Left forelimb (tissue), 1 donor: ENCODE data around the gene MLXIP.
"Not testable (repeated sequence)": the region's sequence is repeated elsewhere in the genome, so short reads cannot be mapped to it uniquely, and the experiment has no call there.

Source experiments
- DNase-seq: peaks from one replicate; pipeline ENCODE4 v3.0.0-alpha.2; 2018; ENCODE audit warnings: low spot score

The MLXIP gene

DNA sequence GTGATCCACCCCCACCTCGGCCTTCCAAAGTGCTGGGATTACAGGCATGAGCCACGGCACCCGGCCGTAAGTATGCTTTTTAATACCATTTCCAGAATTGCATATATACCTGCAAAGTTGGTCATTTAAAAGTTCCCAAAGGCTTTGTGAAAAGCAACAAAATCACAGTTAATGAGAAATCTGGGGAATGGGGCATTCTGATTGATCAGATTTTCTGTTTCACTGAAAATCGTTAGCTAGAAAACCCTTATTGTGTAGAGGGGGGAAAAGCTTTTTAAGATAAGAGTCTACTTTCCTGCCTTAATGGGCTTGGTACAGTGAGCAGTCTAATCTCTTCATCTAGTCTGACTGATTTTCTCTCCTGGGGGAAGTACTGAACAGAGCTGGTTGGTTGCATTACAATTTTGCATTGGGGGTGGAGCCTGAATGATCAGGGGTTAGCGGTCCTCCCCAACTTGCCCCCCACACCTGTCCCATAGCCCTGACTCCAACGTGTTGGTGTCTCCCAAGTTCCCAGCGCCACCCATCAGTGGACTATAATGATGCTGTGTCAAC lies 71.6 kb downstream of the MLXIP start:
- no peak for DNase-seq

DNA sequence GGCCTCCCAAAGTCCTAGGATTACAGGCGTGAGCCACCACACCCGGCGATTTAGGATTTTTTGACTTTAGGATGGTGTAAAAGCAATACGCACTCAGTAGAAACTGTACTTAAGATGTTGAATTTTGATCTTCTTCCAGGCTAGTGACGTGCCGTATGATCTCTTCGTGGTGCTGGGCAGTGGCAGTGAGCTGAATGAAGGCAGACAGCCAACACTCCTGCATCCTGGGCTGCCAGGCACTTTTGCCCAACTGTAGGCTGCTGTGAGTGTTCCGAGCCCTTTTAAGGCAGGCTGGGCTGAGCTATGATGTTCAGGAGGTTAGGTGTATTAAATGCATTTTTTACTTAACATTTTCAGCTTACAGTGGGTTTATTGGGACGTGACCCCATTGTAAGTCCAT lies 74.2 kb downstream of the MLXIP start:
- DNase-seq, result no peak

DNA sequence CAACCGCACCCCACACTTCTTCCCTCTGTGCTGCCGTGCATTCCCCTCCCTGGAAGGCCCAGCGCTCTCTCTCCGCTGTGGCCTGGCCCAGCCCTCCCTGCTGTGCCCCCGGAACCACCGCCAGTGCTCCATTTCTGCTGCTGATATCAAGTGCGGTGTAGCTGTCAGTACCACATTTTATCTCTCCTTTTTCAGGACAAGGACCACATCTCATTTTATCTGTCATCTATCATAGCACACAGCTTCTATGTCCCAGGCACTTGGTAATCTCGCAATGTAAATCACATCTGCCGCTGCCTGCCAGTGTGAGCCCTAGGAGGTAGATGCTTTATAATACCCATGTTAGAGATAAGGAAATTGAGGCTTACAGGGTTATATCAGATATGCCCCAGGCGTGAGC lies 77.1 kb downstream of the MLXIP start:
- no peak for DNase-seq

GRCh38 chr12:122158700-122159285 lies 80.2 kb downstream of the MLXIP start:
- no peak for DNase-seq

- DNase-seq, result no peak
These were observed 81.3 kb downstream of the MLXIP start for GRCh38 chr12:122159882-122160281.

GRCh38 chr12:122160761-122161160 lies 82.2 kb downstream of the MLXIP start:
- DNase-seq, result no peak

DNA sequence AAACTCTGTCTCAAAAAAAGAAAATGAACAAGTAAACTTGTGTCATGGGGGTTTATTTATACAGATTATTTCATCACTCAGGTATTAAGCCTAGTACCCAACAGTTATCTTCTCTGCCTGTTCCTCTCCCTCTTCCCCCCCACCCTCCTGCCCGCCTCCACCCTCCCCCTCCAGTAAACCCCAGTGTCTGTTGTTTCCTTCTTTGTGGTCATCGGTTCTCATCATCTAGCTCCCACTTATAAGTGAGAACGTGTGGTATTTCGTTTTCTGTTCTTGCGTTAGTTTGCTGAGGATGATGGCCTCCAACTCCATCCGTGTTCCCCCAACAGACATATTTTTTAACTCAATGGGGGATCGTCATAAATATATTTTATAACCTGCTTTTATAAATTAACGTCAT lies 83.1 kb downstream of the MLXIP start:
- DNase-seq, result no peak

- DNase-seq, result no peak
These were observed 84.4 kb downstream of the MLXIP start for GRCh38 chr12:122162976-122163375.

- no peak for DNase-seq
These were observed 88.1 kb downstream of the MLXIP start for GRCh38 chr12:122166422-122167349.

DNA sequence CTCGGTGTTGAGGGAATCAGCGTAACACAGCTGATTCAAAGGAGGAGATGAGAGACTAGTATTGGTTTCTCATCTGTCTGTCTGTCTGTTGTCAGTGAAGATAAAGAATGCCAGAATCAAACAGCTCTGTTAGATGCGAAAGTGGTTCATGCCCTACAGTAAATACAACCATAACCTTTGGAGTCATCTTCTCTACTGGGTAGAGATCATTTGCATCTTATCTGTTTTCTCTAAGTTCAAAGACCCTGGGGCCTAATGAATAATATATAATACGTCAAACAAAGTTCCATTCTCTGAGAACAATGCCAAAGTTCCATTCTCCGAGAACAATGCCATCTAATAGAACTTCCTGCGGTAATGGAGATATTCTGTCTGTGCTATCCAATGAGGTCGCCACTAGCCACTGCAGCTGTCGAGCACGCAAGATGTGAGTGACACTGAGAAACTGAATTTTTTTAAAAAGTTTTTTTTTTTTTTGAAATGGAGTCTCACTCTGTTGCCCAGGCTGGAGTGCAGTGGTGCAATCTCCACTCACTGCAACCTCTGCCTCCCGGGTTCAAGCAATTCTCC lies 88.9 kb downstream of the MLXIP start:
- DNase-seq, result no peak

GRCh38 chr12:122168492-122168891 lies 89.9 kb downstream of the MLXIP start:
- no peak for DNase-seq

GRCh38 chr12:122171399-122171798 lies 92.8 kb downstream of the MLXIP start:
- no peak for DNase-seq

DNA sequence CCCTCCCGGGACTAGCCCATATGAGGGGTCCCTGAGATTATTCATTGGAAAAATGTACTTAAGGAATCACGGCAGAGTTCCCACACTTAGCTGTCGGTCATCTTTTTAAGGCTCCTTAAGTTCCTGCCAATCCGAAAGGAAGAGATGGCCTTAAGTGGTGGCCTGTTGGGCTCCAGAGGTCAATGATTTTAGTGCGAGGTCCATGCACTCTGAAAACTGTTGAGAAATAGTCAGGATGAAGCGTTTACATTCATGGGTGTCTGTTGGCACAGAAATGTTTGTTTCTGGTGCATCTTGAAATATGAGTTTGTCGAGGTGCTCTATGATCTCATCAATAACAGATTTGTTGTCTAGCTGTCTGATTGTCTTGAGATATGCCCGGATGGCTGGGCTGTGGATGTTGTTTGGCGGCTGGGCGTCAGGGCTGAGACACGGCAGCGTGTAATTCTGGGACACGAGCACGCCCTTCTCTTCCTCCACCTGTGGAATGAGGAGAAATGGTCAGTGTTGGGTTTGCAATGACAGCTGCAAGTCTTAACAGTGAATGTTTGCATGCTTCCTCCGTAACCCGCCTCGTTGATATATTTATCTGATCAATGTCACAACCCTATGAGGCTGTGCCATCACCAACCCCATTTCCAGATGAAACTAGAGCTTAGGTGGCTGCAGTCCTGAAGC lies 93.8 kb downstream of the MLXIP start:
- DNase-seq, result no peak

- DNase-seq, result no peak
These were observed 95.7 kb downstream of the MLXIP start, which contains the start of gene IL31 for GRCh38 chr12:122174155-122174845. TSS of gene IL31 (minus strand) at chr12:122174221. CDS start at chr12:122174172, 49 bp downstream.

DNA sequence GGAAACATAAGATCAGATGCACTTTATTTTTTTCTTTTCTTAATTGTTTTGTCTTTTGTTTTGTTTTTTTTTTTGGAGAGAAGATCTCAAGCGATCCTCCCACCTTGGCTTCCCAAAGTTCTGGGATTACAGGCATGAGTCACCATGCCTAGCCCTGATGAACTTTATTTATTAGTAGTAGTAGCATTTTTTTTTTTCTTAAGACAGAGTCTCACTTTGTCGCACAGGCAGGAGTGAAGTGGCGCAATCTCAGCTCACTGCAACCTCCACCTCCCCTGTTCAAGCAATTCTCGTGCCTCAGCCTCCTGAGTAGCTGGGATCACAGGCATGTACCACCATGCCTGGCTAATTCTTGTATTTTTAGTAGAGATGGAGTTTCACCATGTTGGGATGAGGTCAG lies 97.9 kb downstream of the MLXIP start:
- not testable (repeated sequence) for DNase-seq

DNA sequence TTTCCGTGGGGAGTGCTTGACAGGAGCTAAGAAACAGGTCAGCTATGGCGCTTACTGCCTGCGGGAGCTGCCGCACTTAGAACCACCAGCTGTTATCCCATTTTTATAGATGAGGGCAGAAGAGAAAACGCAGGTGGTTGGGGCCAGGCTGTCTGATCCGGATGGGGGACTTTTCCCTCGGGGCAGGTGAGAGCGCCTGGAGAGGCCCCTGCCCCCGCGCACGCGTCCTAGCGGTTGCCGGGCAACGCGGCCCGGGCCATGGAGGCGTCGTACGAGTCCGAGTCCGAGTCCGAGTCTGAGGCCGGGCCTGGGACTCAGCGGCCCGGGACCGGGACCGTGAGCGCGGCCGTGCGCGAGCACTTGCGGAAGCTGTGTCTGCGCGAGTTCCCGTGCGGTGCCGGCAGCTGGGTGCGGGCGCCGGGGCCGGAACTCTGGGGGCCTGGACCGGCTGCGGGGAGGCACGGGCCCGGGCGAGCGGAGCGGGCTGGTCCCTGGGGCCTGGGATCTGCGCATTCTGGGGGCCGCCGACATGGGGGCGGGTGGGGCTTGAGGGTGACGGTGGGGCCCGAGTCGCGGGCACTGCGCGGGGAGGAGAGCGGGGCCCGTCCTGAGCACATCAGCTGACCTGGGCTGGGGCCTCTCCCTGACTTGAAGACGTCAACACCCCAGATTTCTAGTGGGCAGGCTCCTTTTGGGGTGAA lies 104.5 kb downstream of the MLXIP start, which contains the start of gene LRRC43:
Gene LRRC43 (plus strand): TSS at position 237 of the 701 bp plus-strand sequence. CDS start 22 bp downstream, at position 259.
- DNase-seq, result no peak

DNA sequence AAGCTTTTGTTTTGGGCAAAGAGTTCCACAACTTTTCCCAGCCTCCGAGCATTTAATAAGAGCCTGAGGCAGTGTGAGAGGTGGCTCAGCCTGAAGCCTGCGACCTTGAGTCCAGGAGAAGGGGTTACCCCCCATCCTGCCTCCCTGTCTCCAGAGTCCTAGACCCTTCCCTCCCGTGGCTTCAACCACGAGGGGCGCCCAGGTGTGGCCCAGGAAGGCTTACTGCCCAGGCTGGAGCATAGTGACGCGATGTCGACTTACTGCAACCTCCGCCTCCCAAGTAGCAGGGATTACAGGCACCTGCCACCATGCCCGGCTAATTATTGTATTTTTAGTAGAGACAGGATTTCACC lies 105.0 kb downstream of the MLXIP start:
- DNase-seq, result no peak

DNA sequence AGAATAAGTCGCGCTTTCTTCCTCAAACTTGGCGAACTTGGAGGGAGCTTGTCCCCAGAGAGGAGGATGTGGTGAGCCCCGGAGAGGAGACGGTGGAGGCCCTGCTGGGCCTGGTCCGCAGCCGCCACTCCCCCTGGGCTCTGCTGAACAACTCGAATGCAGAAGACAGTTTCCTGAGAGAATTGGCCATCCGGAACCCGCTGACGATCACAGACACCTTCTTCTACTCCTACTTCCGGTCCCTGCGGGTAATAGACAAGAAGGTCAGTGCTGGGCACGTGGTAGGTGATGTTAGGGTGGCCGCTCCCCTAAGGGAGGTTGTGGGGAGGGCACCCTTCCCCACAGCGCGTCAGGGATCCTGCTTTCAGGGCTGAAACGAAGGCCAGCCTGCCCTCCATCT lies 106.0 kb downstream of the MLXIP start:
- DNase-seq, result no peak

DNA sequence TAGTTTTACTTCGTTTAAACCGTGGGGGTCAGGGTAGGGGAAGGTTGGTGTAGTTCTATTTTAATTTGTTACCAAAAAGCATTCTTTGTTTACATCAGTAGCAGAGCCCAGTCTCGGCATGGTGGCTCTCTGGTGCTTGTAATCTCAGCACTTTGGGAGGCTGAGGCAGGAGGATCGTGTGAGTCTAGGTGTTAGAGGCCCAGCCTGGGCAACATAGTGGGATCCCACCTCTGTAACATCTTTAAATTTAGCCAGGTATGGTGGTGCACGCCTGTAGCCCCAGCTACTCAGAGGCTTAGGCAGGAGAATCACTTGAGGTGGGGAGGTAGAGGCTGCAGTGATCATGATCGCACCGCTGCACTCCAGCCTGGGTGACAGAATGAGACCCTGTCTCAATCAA lies 106.5 kb downstream of the MLXIP start:
- no peak for DNase-seq

DNA sequence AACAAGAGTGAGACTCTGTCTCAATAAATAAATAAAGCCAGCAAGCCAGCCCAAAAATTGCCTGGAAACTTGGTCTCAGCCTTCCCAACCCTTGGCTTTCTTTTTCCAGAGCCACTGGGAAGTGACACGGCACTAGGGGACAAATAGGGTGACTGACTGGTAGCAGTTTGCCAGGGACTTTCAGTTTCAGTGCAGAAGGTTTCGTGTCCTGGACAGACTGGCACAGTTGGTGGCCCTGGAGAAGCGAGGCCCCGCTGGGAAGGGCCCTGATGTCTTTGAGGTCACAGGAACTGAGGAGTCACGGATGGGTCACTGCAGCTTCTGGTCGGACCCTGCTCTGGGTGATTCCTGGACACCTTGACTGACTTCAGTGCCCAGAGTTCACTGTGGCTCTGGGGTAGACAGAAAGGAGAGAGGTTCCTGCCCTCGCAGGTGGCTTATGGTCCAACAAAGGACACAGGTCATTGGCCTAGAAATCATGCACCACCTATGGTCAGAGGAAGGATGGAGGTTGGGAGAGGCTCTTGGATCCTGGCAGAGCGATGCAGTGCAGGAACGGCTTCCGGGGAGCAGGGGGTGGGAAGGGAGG lies 107.0 kb downstream of the MLXIP start:
- DNase-seq, result no peak

DNA sequence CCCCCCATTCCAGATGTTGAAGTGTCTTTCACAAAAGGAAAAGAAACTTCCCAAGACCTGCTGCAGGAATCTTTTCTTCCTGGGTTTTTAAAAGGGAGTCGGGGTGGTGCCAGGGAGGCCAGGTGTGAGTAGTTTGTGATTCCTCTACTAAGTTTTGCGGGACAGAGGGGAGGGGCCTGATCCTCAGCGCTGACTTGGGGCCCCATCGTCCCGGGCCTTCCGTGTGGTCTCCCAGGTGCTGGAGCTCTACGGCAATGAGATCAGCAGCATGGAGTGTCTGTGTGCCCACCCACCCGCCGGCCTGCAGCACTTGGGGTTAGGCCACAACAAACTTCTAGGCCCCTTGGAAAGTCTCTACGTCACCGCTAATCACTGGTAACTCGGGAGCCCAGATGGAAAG lies 108.9 kb downstream of the MLXIP start:
- DNase-seq, result no peak
